Neural cell (in vitro differentiated cells): Measurements from ENCODE around the gene ACTL8. TPM values are rescaled to one million over a fixed set of nuclear protein-coding genes. Genes with fewer than 3 reads are reported as not detected.

Experiments
- H2AFZ ChIP-seq: fragments of 200-600, 300-800 bp; sonication (generic), shearing (Covaris generic); 2 replicates; pipeline ENCODE4 v1.6.0; 2014; ENCODE audit warnings: low read depth, mild to moderate bottlenecking, antibody characterized with exemption, low read length, moderate library complexity
- H3F3A ChIP-seq: fragments of 200-600 bp; shearing (Covaris generic); 2 replicates; pipeline ENCODE4 v1.6.1; 2016; ENCODE audit warnings: mild to moderate bottlenecking, moderate library complexity, mixed read lengths, antibody characterized with exemption, low read length; ENCODE audit not compliant: insufficient read depth, poor library complexity, severe bottlenecking
- H3K27ac ChIP-seq: fragments of 200-600, 300-800 bp; sonication (generic), shearing (Covaris generic); 2 replicates; pipeline ENCODE4 v1.5.1; 2014; ENCODE audit warnings: mild to moderate bottlenecking, low read length, moderate library complexity
- H3K27me3 ChIP-seq: fragments of 300-800, 200-600 bp; sonication (generic), shearing (Covaris generic); 2 replicates; pipeline ENCODE4 v1.6.0; 2014; ENCODE audit warnings: mild to moderate bottlenecking, low read depth, low read length, moderate library complexity; ENCODE audit not compliant: insufficient read depth
- H3K36me3 ChIP-seq: fragments of 300-800, 200-600 bp; sonication (generic), shearing (Covaris generic); 2 replicates; pipeline ENCODE4 v1.5.1; 2014; ENCODE audit warnings: mild to moderate bottlenecking, antibody characterized with exemption, low read length, moderate library complexity; ENCODE audit not compliant: insufficient read depth
- H3K4me2 ChIP-seq: fragments of 300-800, 200-600 bp; sonication (generic), shearing (Covaris generic); 2 replicates; pipeline ENCODE4 v1.6.0; 2014; ENCODE audit warnings: mild to moderate bottlenecking, low read length
- H3K4me3 ChIP-seq: fragments of 300-800, 200-600 bp; sonication (generic), shearing (Covaris generic); 2 replicates; pipeline ENCODE4 v1.5.1; 2014; ENCODE audit warnings: mild to moderate bottlenecking, low read length, moderate library complexity
- H3K79me2 ChIP-seq: fragments of 200-600 bp; shearing (Covaris generic); replicated peaks from 2 replicates; pipeline ENCODE4 v1.6.0; 2014; ENCODE audit warnings: mild to moderate bottlenecking, low read length, moderate library complexity; ENCODE audit not compliant: insufficient read depth
- H3K9ac ChIP-seq: fragments of 300-800, 200-600 bp; sonication (generic), shearing (Covaris generic); 2 replicates; pipeline ENCODE4 v1.6.1; 2016; ENCODE audit warnings: mild to moderate bottlenecking, low read length, mixed read lengths
- H3K9me2 ChIP-seq: fragments of 200-600 bp; shearing (Covaris generic); 2 replicates; pipeline ENCODE4 v1.6.1; 2016; ENCODE audit warnings: mild to moderate bottlenecking, low read length, mixed read lengths; ENCODE audit not compliant: insufficient read depth
- H3K9me3 ChIP-seq: fragments of 200-600, 300-800 bp; sonication (generic), shearing (Covaris generic); 2 replicates; pipeline ENCODE4 v1.6.1; 2016; ENCODE audit warnings: mild to moderate bottlenecking, mixed run types, low read length, moderate library complexity, mixed read lengths
- H4K20me1 ChIP-seq: fragments of 200-600 bp; shearing (Covaris generic); 2 replicates; pipeline ENCODE4 v1.6.1; 2016; ENCODE audit warnings: mild to moderate bottlenecking, mixed run types; ENCODE audit not compliant: insufficient read depth
- EP300 ChIP-seq: fragments of 450-650 bp; conservative IDR thresholded peaks from 2 replicates; pipeline ENCODE4 v1.6.1; 2014; ENCODE audit warnings: antibody characterized with exemption, mild to moderate bottlenecking, moderate library complexity; ENCODE audit not compliant: poor library complexity, severe bottlenecking
- EZH2 ChIP-seq: fragments of 200-600, 300-800 bp; shearing (Covaris generic), sonication (generic); IDR thresholded peaks from 2 replicates; pipeline ENCODE4 v1.6.1; 2014; ENCODE audit warnings: antibody characterized with exemption, low read length, borderline replicate concordance, mild to moderate bottlenecking; ENCODE audit not compliant: insufficient read depth, poor library complexity, severe bottlenecking
- MXI1 ChIP-seq: fragments of 450-650 bp; conservative IDR thresholded peaks from 2 replicates; pipeline ENCODE4 v1.6.1; 2014; ENCODE audit warnings: antibody characterized with exemption, mild to moderate bottlenecking; ENCODE audit not compliant: poor library complexity, severe bottlenecking
- POLR2AphosphoS5 ChIP-seq: IDR thresholded peaks from 2 replicates; pipeline ENCODE4 v1.6.1; 2012
- RAD21 ChIP-seq: fragments of 450-650 bp; conservative IDR thresholded peaks from 2 replicates; pipeline ENCODE4 v1.6.1; 2014; ENCODE audit warnings: antibody characterized with exemption, mild to moderate bottlenecking, moderate library complexity
- SMC3 ChIP-seq: fragments of 450-650 bp; conservative IDR thresholded peaks from 2 replicates; pipeline ENCODE4 v1.6.1; 2014; ENCODE audit warnings: antibody characterized with exemption, mild to moderate bottlenecking, moderate library complexity; ENCODE audit not compliant: poor library complexity
- TAF1 ChIP-seq: IDR thresholded peaks from 2 replicates; pipeline ENCODE4 v1.6.1; 2012; ENCODE audit warnings: low read depth
- polyA plus RNA-seq: library from polyadenylated mRNA; depleted of rRNA; stranded (reverse); fragments of >200 nt; gene quantifications from 2 replicates; pipeline ENCODE4 v1.2.3, GENCODE V29; 2014
- TF ChIP-seq, protein P1 (sequence below): IDR thresholded peaks from 2 replicates; pipeline ENCODE4 v1.6.1; 2012; ENCODE audit warnings: borderline replicate concordance
- TF ChIP-seq, protein P2 (sequence below): fragments of 450-650 bp; IDR thresholded peaks from 2 replicates; pipeline ENCODE4 v1.5.1; 2014; ENCODE audit warnings: antibody characterized with exemption, mild to moderate bottlenecking, moderate library complexity; ENCODE audit not compliant: poor library complexity, severe bottlenecking

The ACTL8 gene
- polyA plus RNA-seq, 1 donor from 2014 or later: not detected

DNA sequence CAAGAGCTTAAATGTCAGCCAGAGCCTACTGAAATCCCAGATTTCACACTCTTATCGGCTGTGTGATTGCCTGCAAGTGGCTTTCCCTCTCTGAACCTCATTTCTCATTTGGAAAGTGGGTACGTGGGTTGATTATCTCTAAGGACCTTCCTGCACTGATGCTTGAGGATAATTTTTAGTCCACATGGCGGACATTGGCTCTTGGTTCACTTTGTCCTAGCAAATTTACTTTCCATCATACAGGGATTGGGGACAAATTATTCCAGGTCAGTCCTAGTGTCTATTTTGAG lies 111.6 kb downstream of the ACTL8 start:
- no peak for TF ChIP-seq RAD21
- TF ChIP-seq, protein P1, sequence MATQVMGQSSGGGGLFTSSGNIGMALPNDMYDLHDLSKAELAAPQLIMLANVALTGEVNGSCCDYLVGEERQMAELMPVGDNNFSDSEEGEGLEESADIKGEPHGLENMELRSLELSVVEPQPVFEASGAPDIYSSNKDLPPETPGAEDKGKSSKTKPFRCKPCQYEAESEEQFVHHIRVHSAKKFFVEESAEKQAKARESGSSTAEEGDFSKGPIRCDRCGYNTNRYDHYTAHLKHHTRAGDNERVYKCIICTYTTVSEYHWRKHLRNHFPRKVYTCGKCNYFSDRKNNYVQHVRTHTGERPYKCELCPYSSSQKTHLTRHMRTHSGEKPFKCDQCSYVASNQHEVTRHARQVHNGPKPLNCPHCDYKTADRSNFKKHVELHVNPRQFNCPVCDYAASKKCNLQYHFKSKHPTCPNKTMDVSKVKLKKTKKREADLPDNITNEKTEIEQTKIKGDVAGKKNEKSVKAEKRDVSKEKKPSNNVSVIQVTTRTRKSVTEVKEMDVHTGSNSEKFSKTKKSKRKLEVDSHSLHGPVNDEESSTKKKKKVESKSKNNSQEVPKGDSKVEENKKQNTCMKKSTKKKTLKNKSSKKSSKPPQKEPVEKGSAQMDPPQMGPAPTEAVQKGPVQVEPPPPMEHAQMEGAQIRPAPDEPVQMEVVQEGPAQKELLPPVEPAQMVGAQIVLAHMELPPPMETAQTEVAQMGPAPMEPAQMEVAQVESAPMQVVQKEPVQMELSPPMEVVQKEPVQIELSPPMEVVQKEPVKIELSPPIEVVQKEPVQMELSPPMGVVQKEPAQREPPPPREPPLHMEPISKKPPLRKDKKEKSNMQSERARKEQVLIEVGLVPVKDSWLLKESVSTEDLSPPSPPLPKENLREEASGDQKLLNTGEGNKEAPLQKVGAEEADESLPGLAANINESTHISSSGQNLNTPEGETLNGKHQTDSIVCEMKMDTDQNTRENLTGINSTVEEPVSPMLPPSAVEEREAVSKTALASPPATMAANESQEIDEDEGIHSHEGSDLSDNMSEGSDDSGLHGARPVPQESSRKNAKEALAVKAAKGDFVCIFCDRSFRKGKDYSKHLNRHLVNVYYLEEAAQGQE: no peak
- no peak for TF ChIP-seq MXI1
- no peak for TF ChIP-seq EZH2
- no peaks in the 10 kb centered on the region for H3K9me2 ChIP-seq
- H3K27ac ChIP-seq: no peak overlapping the region
- no peak overlapping the region for H3K9ac ChIP-seq
- no peaks in the 10 kb centered on the region for H4K20me1 ChIP-seq
- H3F3A ChIP-seq: no peaks in the 10 kb centered on the region
- no peaks in the 10 kb centered on the region for H3K79me2 ChIP-seq
- H2AFZ ChIP-seq: no peak overlapping the region
- H3K36me3 ChIP-seq: no peaks in the 10 kb centered on the region
- H3K9me3 ChIP-seq: peaks cover 4% of the 10 kb centered on the region
- H3K4me2 ChIP-seq: no peak overlapping the region
- H3K27me3 ChIP-seq: no peaks in the 10 kb centered on the region
- no peak overlapping the region for H3K4me3 ChIP-seq

DNA sequence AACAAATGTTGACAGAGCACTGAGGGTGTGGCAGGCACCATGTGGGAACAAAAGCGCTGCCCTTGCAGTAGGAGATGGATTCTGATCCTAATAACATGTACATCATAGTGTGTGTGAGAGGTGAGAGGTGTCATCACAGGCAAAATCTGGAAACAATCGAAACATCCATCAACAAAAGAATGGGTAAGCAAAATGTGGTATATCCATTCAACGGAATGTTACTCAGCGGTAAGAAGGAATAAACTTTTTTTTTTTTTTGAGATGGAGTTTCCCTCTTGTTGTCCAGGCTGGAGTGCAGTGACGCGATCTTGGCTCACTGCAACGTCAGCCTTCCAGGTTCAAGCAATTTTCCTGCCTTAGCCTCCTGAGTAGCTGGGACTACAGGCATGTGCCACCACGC lies 112.3 kb downstream of the ACTL8 start:
- TF ChIP-seq, protein P1: no peak
- TF ChIP-seq POLR2AphosphoS5: no peak
- TF ChIP-seq, protein P2, sequence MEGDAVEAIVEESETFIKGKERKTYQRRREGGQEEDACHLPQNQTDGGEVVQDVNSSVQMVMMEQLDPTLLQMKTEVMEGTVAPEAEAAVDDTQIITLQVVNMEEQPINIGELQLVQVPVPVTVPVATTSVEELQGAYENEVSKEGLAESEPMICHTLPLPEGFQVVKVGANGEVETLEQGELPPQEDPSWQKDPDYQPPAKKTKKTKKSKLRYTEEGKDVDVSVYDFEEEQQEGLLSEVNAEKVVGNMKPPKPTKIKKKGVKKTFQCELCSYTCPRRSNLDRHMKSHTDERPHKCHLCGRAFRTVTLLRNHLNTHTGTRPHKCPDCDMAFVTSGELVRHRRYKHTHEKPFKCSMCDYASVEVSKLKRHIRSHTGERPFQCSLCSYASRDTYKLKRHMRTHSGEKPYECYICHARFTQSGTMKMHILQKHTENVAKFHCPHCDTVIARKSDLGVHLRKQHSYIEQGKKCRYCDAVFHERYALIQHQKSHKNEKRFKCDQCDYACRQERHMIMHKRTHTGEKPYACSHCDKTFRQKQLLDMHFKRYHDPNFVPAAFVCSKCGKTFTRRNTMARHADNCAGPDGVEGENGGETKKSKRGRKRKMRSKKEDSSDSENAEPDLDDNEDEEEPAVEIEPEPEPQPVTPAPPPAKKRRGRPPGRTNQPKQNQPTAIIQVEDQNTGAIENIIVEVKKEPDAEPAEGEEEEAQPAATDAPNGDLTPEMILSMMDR: no peak
- TF ChIP-seq EZH2: no peak
- no peak for TF ChIP-seq RAD21
- no peak for TF ChIP-seq EP300
- no peak for TF ChIP-seq MXI1
- no peak for TF ChIP-seq TAF1
- TF ChIP-seq SMC3: no peak
- no peaks in the 10 kb centered on the region for H3F3A ChIP-seq
- H3K4me2 ChIP-seq: no peak overlapping the region

More for the DNA sequence above, 112.3 kb downstream of the ACTL8 start:
- Histone ChIP-seq H3K36me3 (no peaks in the 10 kb centered on the region), H3K9me2 (no peaks in the 10 kb centered on the region), H3K9me3 (peaks cover 4% of the 10 kb centered on the region), H3K9ac (no peak overlapping the region), H3K4me3 (no peak overlapping the region), H3K79me2 (no peaks in the 10 kb centered on the region), H3K27ac (no peak overlapping the region), H4K20me1 (no peaks in the 10 kb centered on the region), H2AFZ (no peak overlapping the region), H3K27me3 (no peaks in the 10 kb centered on the region)
